Glomerular endothelial cell (primary cell): Measurements from ENCODE around the gene KRTAP20-4. TPM values are rescaled to one million over a fixed set of nuclear protein-coding genes. Genes with fewer than 3 reads are reported as not detected.

Source experiments
- DNase-seq: peaks from one replicate; pipeline ENCODE4 v3.0.0-alpha.2; 2011; ENCODE audit warnings: low read depth, low spot score; ENCODE audit errors: extremely low read depth
- total RNA-seq: library from RNA; depleted of rRNA; stranded (reverse); fragments of >200 nt; gene quantifications from 2 replicates; pipeline ENCODE4 v1.2.3, GENCODE V29; 2015

KRTAP20-4 gene
- total RNA-seq, 1 donor from 2014 or later: not detected

DNA sequence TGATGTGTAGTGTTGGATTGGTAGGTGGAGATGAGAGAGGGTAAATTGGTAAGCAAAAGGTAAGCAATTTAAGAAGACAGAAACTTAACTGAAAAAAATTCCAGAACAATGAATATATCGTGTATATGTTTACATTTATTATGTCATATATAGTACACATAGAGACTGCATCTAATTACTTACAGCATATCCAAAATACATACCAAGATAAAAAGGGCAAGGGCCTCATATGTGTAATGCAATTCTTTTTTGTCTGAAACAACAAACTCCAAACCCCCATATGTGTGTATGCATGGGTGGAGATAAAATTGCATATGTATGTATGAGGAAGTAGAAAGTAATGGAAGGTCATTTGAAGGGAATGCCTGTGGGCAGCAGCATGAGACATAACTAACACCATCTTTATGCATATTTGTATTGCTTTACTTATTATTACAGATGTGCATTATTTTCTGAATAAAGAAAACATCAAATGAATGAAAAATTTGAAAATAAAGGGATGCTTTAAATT is 26.5 kb downstream of the KRTAP20-4 start:
- DNase-seq: no peak

DNA sequence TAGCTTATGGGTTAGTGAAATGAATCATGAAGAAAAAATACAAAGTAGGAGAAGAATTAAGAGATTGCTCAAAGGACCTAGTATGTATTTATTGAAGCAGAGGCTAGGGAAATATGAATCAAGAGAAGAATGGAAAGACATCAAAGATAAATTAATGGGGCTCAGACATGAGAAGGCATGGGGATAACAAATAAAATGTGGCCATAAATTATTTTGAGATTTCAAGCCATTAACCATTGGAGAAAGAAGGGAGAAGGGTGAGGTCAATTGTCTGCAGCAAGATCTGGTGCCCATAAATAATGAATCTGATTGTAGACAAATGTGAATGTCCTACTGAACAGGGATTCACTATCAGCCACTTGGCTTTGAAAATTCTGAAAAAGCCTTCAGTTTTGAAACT is 32.5 kb downstream of the KRTAP20-4 start:
- no peak for DNase-seq

DNA sequence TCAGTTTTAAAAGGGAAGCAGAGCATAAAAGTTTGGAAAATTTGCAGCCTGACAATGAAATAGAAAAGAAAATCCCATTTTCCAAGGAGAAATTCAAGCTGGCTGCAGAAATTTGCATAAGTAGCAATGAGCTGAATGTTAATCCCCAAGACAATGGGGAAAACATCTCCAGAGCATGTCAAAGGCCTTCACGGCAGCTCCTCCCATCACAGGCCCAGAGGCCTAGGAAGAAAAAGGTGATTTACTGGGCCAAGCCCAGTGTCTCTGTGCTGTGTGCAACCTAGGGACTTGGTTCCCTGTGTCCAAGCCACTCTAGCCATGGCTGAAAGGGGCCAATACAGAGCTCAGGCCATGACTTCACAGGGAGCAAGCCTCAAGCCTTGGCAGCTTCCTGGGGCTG is 48.3 kb downstream of the KRTAP20-4 start:
- DNase-seq: no peak

Other genes with a start within 250 kb of the KRTAP20-4 start
- gene KRTAP13-2, start 248.4 kb upstream of the KRTAP20-4 start, total RNA-seq: not detected in 2 replicates
- not detected in 2 replicates for gene KRTAP13-1, start 224.6 kb upstream of the KRTAP20-4 start, total RNA-seq
- gene KRTAP13-3, start 194.7 kb upstream of the KRTAP20-4 start, total RNA-seq: not detected in 2 replicates
- not detected in 2 replicates for gene KRTAP13-4, start 190.4 kb upstream of the KRTAP20-4 start, total RNA-seq
- not detected in 2 replicates for gene KRTAP15-1, start 180.4 kb upstream of the KRTAP20-4 start, total RNA-seq
- gene KRTAP19-1, start 140.3 kb upstream of the KRTAP20-4 start, total RNA-seq: not detected in 2 replicates
- gene KRTAP19-2, start 133.2 kb upstream of the KRTAP20-4 start, total RNA-seq: not detected in 2 replicates
- gene KRTAP19-3, start 128.6 kb upstream of the KRTAP20-4 start, total RNA-seq: not detected in 2 replicates
- not detected in 2 replicates for gene KRTAP19-4, start 123.5 kb upstream of the KRTAP20-4 start, total RNA-seq
- not detected in 2 replicates for gene KRTAP19-5, start 118.5 kb upstream of the KRTAP20-4 start, total RNA-seq
- not detected in 2 replicates for gene KRTAP19-6, start 78.8 kb upstream of the KRTAP20-4 start, total RNA-seq
- not detected in 2 replicates for gene KRTAP19-7, start 59.3 kb upstream of the KRTAP20-4 start, total RNA-seq
- not detected in 2 replicates for gene KRTAP22-2, start 30.2 kb upstream of the KRTAP20-4 start, total RNA-seq
- gene KRTAP6-3, start 28.2 kb upstream of the KRTAP20-4 start, total RNA-seq: not detected in 2 replicates
- gene KRTAP6-2, start 21.7 kb upstream of the KRTAP20-4 start, total RNA-seq: not detected in 2 replicates
- not detected in 2 replicates for gene KRTAP22-1, start 19.5 kb upstream of the KRTAP20-4 start, total RNA-seq
- gene KRTAP6-1, start 6.7 kb upstream of the KRTAP20-4 start, total RNA-seq: not detected in 2 replicates
- not detected in 2 replicates for gene KRTAP20-1, start 4.2 kb upstream of the KRTAP20-4 start, total RNA-seq
- gene KRTAP20-2, start 14.6 kb downstream of the KRTAP20-4 start, total RNA-seq: not detected in 2 replicates
- gene KRTAP20-3, start 22.2 kb downstream of the KRTAP20-4 start, total RNA-seq: not detected in 2 replicates
- not detected in 2 replicates for gene KRTAP21-3, start 98.2 kb downstream of the KRTAP20-4 start, total RNA-seq
- gene KRTAP21-2, start 126.6 kb downstream of the KRTAP20-4 start, total RNA-seq: not detected in 2 replicates
- not detected in 2 replicates for gene KRTAP21-1, start 134.8 kb downstream of the KRTAP20-4 start, total RNA-seq
- not detected in 2 replicates for gene KRTAP8-1, start 192.6 kb downstream of the KRTAP20-4 start, total RNA-seq
- not detected in 2 replicates for gene KRTAP7-1, start 209.1 kb downstream of the KRTAP20-4 start, total RNA-seq